ENCODE results near the gene FANCE. TPM values are rescaled to one million over a fixed set of nuclear protein-coding genes. Genes with fewer than 3 reads are reported as not detected.

FANCE gene
- total and polyA plus RNA-seq, 8 donors = 5.4 to 13.7 (median 11.6) TPM

GRCh38 chr6:35406711-35407485, 45.2 kb upstream of the FANCE start:
- Histone ChIP-seq H3K4me1 (peaks cover 0 to 9% of the 10 kb centered on the region in 2 donors), H3K4me3 (no peak overlapping the region), H3K36me3 (peaks cover 0 to 16% of the 10 kb centered on the region in 2 donors), H3K27me3 (no peaks in the 10 kb centered on the region), H3K9me3 (no peaks in the 10 kb centered on the region), H3K27ac (no peak overlapping the region)
- no peak for DNase-seq
- intact Hi-C loops (cut with DNase I) = no loop called here
- TF ChIP-seq CTCF (IDR thresholded peaks at IDR 0.05) = no peak
- no peak for ATAC-seq

DNA sequence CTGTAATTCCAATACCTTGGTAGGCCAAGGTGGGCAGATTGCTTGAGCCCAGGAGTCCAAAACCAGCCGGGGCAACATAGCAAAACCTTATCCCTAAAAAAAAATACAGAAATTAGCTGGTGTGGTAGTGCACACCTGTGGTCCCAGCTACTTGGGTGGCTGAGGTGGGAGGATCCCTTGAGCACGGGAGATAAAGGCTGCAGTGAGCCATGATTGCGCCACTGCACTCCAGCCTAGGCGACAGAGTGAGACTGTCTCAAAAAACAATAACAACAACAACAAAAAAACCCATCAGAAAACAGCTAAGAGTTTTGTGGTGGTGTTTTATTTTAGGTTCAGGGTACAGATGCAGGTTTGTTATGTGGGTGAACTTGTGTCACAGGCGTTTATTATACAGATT, 42.9 kb upstream of the FANCE start:
- Histone ChIP-seq H3K9me3 (no peaks in the 10 kb centered on the region), H3K4me3 (no peak overlapping the region), H3K4me1 (peaks cover 0 to 9% of the 10 kb centered on the region in 2 donors), H3K36me3 (peaks cover 0 to 38% of the 10 kb centered on the region in 2 donors), H3K27me3 (no peaks in the 10 kb centered on the region), H3K27ac (no peak overlapping the region)
- intact Hi-C loops (cut with DNase I) = no loop called here
- no peak for DNase-seq
- TF ChIP-seq CTCF (IDR thresholded peaks at IDR 0.05) = no peak
- ATAC-seq = no peak

- H3K27ac ChIP-seq = no peak overlapping the region
- DNase-seq (no peak), ATAC-seq (no peak)
- intact Hi-C loops (cut with DNase I) = no loop called here
- H3K4me3 ChIP-seq = no peak overlapping the region
- H3K4me1 ChIP-seq = peaks cover 3 to 16% of the 10 kb centered on the region in 2 donors
- H3K9me3 ChIP-seq = no peaks in the 10 kb centered on the region
- no peaks in the 10 kb centered on the region for H3K27me3 ChIP-seq
- H3K36me3 ChIP-seq = peaks cover 0 to 38% of the 10 kb centered on the region in 2 donors
- no peak for TF ChIP-seq CTCF (IDR thresholded peaks at IDR 0.05)
These were observed 42.0 kb upstream of the FANCE start for GRCh38 chr6:35410131-35410530.

- DNase-seq (no peak), ATAC-seq (no peak)
- Histone ChIP-seq H3K4me3 (no peak overlapping the region), H3K27ac (no peak overlapping the region), H3K9me3 (no peaks in the 10 kb centered on the region), H3K27me3 (no peaks in the 10 kb centered on the region), H3K4me1 (peaks cover 3 to 16% of the 10 kb centered on the region in 2 donors), H3K36me3 (peaks cover 0 to 38% of the 10 kb centered on the region in 2 donors)
- intact Hi-C loops (cut with DNase I) = no loop called here
- TF ChIP-seq CTCF (IDR thresholded peaks at IDR 0.05) = no peak
These were observed 41.1 kb upstream of the FANCE start for GRCh38 chr6:35411066-35411465.

DNA sequence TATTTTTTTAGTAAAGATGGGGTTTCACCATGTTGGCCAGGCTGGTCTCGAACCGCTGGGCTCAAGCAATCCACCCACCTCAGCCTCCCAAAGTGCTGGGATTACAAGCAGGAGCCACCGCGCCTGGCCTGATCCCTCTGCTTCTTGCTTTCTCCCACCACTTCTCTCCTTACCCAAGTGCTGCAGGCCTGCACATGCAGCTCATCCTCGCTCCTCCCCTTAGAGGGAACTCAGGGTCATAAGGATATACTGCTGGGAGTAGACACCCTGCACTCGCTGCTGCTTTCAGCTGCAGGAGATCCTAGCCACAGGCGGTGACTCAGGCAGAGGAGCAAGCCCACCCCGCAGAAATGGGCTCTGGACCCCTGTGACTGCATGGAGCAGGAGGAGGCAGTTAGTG, 40.0 kb upstream of the FANCE start:
- Histone ChIP-seq H3K27ac (no peak overlapping the region), H3K4me1 (peaks cover 3 to 16% of the 10 kb centered on the region in 2 donors), H3K27me3 (no peaks in the 10 kb centered on the region), H3K36me3 (peaks cover 0 to 39% of the 10 kb centered on the region in 2 donors), H3K9me3 (no peaks in the 10 kb centered on the region), H3K4me3 (no peak overlapping the region)
- no peak for DNase-seq
- ATAC-seq = no peak
- TF ChIP-seq CTCF (IDR thresholded peaks at IDR 0.05) = no peak
- intact Hi-C loops (cut with DNase I) = no loop called here

Measured in left lung (tissue), 10 donors.